CD4-positive, alpha-beta T cell treated with Interleukin-15 for 4 hours (primary cell): ENCODE measurements around the gene HIVEP3.

Experiments
- DNase-seq: peaks from one replicate; pipeline ENCODE4 v3.0.0-alpha.2; 2020; ENCODE audit warnings: low spot score

Gene HIVEP3

GRCh38 chr1:41894101-41894807 lies 24.5 kb downstream of the HIVEP3 start:
- no peak for DNase-seq

GRCh38 chr1:41892301-41892781 lies 26.4 kb downstream of the HIVEP3 start:
- peak; percentile 40 for DNase-seq

- DNase-seq, result peak; percentile 71
Observed at GRCh38 chr1:41891199-41891896, 27.4 kb downstream of the HIVEP3 start.

- DNase-seq, result no peak
Observed at GRCh38 chr1:41890825-41891198, 27.9 kb downstream of the HIVEP3 start.

GRCh38 chr1:41889506-41890414 lies 29.0 kb downstream of the HIVEP3 start:
- no peak for DNase-seq

- DNase-seq, result no peak
Observed at GRCh38 chr1:41888756-41889155, 30.0 kb downstream of the HIVEP3 start.

- DNase-seq, result no peak
Observed at GRCh38 chr1:41887365-41887764, 31.4 kb downstream of the HIVEP3 start.

- DNase-seq, result no peak
Observed at GRCh38 chr1:41884256-41885230, 34.2 kb downstream of the HIVEP3 start.

- DNase-seq, result no peak
Observed at GRCh38 chr1:41883507-41883906, 35.2 kb downstream of the HIVEP3 start.

- DNase-seq, result no peak
Observed at GRCh38 chr1:41882486-41882885, 36.2 kb downstream of the HIVEP3 start.

GRCh38 chr1:41882068-41882477 lies 36.6 kb downstream of the HIVEP3 start:
- no peak for DNase-seq

GRCh38 chr1:41880950-41881885 lies 37.5 kb downstream of the HIVEP3 start:
- no peak for DNase-seq

GRCh38 chr1:41880261-41880660 lies 38.5 kb downstream of the HIVEP3 start:
- no peak for DNase-seq

- DNase-seq, result no peak
Observed at GRCh38 chr1:41879617-41880016, 39.1 kb downstream of the HIVEP3 start.

- DNase-seq, result no peak
Observed at GRCh38 chr1:41878911-41879310, 39.8 kb downstream of the HIVEP3 start.

- no peak for DNase-seq
Observed at GRCh38 chr1:41878495-41878894, 40.2 kb downstream of the HIVEP3 start.

GRCh38 chr1:41876576-41877445 lies 41.9 kb downstream of the HIVEP3 start:
- DNase-seq, result no peak

- no peak for DNase-seq
Observed at GRCh38 chr1:41875487-41875886, 43.2 kb downstream of the HIVEP3 start.

- DNase-seq, result no peak
Observed at GRCh38 chr1:41874903-41875411, 43.8 kb downstream of the HIVEP3 start.
